C4-2B (cell line): ENCODE results near the gene CCDC181.

Experiments
- H3K27ac ChIP-seq: fragments of 450-650 bp; 2 replicates; pipeline ENCODE4 v1.5.1; 2017
- ZFX ChIP-seq: fragments of 450-650 bp; IDR thresholded peaks from 2 replicates; pipeline ENCODE4 v1.6.1; 2017
- TF ChIP-seq, protein P1 (sequence below): fragments of 450-650 bp; conservative IDR thresholded peaks from 2 replicates; pipeline ENCODE4 v1.5.1; 2017; ENCODE audit warnings: mild to moderate bottlenecking

Gene CCDC181

DNA sequence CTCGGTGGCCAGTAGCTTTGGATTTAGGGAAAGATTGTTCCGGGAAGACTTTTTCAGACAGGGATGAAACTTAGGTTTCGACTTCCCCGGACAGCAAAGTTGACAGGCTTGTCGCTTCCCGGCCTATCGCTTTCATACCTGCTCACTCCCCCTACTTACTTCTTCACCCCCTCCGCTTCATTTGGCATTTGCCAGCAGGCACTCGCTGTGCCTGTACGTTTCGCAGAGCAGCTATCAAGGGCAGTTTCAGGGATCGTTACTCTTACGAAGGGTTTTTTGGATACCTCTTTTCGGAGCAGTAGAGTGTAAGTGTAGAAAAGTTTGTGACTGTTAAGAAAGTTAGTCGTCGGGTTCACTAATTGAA, 58.9 kb downstream of the CCDC181 start:
- no peak for TF ChIP-seq ZFX
- TF ChIP-seq, protein P1, sequence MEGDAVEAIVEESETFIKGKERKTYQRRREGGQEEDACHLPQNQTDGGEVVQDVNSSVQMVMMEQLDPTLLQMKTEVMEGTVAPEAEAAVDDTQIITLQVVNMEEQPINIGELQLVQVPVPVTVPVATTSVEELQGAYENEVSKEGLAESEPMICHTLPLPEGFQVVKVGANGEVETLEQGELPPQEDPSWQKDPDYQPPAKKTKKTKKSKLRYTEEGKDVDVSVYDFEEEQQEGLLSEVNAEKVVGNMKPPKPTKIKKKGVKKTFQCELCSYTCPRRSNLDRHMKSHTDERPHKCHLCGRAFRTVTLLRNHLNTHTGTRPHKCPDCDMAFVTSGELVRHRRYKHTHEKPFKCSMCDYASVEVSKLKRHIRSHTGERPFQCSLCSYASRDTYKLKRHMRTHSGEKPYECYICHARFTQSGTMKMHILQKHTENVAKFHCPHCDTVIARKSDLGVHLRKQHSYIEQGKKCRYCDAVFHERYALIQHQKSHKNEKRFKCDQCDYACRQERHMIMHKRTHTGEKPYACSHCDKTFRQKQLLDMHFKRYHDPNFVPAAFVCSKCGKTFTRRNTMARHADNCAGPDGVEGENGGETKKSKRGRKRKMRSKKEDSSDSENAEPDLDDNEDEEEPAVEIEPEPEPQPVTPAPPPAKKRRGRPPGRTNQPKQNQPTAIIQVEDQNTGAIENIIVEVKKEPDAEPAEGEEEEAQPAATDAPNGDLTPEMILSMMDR: no peak
- peak overlapping the region; percentile 85 for H3K27ac ChIP-seq

DNA sequence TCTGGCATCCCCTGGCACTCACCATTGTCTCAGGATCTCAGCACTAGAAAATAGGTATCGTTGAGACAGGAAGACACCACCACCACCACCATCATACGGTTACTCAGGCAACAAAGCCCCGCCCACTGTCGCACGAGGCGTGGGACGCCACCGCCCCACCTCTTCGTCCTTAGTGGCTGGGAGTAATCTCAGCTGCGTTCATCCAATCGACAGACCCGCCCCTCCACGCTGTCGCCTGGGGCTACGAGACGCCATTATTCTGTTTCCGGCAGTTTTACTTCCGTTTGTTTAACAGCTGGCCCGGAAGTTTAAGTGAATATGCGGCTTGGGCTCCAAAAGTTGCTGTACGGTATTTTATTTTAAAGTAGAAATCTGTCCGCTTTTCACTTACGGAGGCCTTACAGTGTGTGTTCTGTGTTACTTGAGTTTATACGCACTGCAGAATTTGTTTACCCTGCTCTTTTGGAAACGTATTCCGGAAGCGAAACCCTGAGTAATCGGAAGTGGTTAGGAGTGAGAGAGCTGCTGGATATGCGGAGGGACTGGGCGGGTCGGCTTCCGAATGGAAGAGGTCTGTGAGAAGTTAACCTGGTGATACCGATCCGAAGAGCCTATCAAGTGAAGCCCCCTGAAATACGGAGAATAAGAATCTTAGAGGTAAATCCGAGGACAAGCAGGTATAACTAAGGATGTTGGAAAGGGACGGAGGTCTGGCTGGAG, 59.4 kb downstream of the CCDC181 start, which contains the start of the genes BLZF1 and NME7:
Gene BLZF1 (plus strand): TSS at position 510 of the 720 bp plus-strand sequence. CDS start 1,328 bp downstream, outside the sequence.
Gene NME7 (minus strand): TSS at position 112 of the 720 bp plus-strand sequence. CDS start 87 bp downstream, at position 25.
- TF ChIP-seq, protein P1: no peak
- H3K27ac ChIP-seq: peak within 1 kb of the TSS; percentile 85

DNA sequence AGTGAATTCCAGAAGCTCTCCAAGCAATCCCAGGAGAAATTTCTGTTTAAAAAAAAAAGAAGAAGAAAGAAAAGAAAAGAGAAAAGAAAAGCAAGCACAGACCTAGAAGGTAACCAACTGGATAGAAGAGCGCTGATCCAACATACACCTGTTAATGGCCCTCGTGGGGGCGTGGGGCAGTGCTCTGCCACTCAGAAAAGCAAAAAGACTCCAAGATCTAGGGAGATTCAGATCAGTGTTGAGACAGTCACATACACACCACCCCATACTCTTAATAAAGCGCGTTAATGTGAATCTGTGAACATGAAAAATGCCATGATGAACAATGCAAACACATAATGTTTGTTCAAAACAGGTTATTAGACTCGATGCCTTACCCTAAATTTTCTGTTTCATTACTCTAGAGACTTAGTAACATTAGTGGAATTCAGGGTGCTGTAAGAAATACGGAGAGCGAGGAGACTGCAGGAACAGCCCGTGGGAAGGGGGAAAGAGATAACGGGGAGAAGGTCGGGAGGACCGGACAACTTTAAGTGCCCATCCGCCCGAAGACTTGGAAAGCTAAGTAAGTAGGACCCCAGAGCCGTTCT, 60.1 kb downstream of the CCDC181 start:
- TF ChIP-seq, protein P1: no peak
- no peak for TF ChIP-seq ZFX
- H3K27ac ChIP-seq: peak overlapping the region; percentile 85

DNA sequence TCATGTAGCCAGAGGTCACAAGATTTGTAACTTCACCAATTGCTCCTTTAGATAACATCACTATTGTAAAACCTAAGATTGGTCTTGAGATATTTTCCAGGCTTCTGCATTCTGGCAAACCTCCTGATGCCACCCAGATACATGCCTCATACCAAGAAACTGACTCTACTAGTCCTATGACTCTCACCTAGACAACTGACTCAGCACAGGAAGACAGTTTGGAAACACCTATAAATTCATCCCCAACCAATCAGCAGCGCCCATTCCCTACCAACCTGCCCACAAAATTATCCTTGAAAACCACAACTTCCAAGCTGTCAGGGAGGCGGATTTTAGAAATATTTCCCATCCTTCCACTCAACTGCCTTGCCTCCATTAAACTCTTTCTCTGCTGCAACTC, 62.3 kb downstream of the CCDC181 start:
- no peak overlapping the region for H3K27ac ChIP-seq
- TF ChIP-seq, protein P1: no peak
- no peak for TF ChIP-seq ZFX

DNA sequence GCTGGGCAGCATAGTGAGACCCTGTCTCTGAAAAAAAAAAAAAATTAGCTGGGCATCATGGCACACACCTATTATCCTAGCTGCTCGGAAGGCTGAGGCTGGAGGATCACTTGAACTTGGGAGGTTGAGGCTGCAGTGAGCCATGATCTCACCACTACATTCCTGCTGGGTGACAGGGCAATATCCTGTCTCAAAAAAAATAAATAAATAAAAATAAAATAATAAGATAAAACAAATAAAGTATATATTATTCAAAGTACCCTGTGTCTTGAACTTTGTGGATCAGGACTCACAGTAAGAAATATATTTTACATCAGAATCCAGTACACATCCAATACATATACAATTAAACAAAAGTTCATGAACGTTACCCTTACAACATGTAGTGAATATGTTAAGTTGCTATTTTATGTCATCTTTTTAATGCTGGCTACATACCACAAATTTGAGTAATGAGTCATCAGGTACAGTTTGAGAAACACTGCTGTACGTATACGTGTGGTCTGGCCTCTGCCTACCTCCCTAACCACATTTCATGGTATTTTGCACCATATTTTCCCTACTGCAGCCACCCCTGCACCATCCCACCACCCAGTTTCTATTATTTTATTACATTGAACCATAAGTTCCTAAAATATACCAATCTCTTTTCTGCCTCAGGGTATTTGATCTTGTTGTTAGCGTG, 64.1 kb downstream of the CCDC181 start:
- TF ChIP-seq ZFX: no peak
- TF ChIP-seq, protein P1: no peak
- H3K27ac ChIP-seq: no peak overlapping the region

DNA sequence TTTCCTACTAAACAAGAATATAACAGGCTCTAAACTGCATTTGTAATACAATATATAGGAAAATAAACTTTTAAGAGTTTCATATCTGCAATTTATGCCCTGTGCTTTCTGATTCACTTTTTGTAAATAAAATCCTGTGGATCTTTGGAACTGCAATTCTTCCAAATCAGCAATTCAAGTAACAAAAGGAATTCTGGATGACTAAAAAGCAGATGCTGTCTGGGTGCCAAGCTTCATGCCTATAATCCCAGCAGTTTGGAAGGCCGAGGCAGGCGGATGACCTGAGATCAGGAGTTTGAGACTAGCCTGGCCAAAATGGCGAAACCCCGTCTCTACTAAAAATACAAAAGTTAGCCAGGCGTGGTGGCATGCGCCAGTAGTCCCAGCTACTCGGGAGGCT, 66.0 kb downstream of the CCDC181 start:
- no peak for TF ChIP-seq ZFX
- TF ChIP-seq, protein P1: no peak
- H3K27ac ChIP-seq: no peak overlapping the region

DNA sequence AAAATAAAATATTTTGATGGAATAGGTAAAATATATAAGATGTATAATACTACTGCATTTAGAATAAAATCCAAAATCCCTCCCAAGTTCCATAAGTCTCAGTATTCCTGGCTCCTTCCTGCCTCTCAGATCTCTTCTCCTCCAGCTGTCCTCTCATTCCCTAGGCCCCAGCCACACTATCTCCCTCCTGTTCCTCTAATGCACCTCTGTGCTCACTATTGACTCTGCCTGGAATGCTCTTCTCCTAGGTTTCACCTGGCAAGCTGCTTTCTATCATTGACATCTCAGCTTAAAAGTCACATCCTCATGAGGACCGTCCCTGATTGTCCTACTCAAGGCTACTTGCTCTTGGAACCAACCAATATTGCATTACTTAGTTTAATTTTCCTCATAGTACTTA, 66.9 kb downstream of the CCDC181 start:
- TF ChIP-seq, protein P1: no peak
- no peak for TF ChIP-seq ZFX
- H3K27ac ChIP-seq: no peak overlapping the region
